ENCODE measurements around the gene WDPCP. TPM values are rescaled to one million over a fixed set of nuclear protein-coding genes. Genes with fewer than 3 reads are reported as not detected.
"Not testable (repeated sequence)": the region's sequence is repeated elsewhere in the genome, so short reads cannot be mapped to it uniquely, and the experiment has no call there.

WDPCP gene
- total RNA-seq, 2 experiments from 2014 or later = 4.9 to 6.3 TPM

- ChIA-PET POLR2A (no interaction called here), CTCF (no interaction called here)
- Mint-ChIP-seq H3K27me3 (no peaks in the 10 kb centered on the region), H3K4me3 (no peak overlapping the region), H3K9me3 (no peaks in the 10 kb centered on the region), H3K27ac (no peak overlapping the region), H3K4me1 (peaks cover 2% of the 10 kb centered on the region), H3K36me3 (ENCODE audit: low read depth) (no peaks in the 10 kb centered on the region)
- no peak for DNase-seq
Observed at GRCh38 chr2:63581298-63581961, 6.8 kb downstream of the WDPCP start.

GRCh38 chr2:63580651-63581297, 7.5 kb downstream of the WDPCP start:
- CTCF ChIA-PET = no interaction called here
- H3K27me3 Mint-ChIP-seq = no peaks in the 10 kb centered on the region
- no peak overlapping the region for H3K27ac Mint-ChIP-seq
- no peaks in the 10 kb centered on the region for H3K36me3 Mint-ChIP-seq (ENCODE audit: low read depth)
- no peaks in the 10 kb centered on the region for H3K9me3 Mint-ChIP-seq
- no peaks in the 10 kb centered on the region for H3K4me1 Mint-ChIP-seq
- no peak for DNase-seq
- POLR2A ChIA-PET = no interaction called here
- no peak overlapping the region for H3K4me3 Mint-ChIP-seq

GRCh38 chr2:63578767-63579166, 9.5 kb downstream of the WDPCP start:
- ChIA-PET POLR2A (interaction anchor here (1.8 kb wide), 1 partner anchor 9 kb away, joined by 5 read pairs; the partner anchor contains the start of gene WDPCP), CTCF (no interaction called here)
- H3K36me3 Mint-ChIP-seq (ENCODE audit: low read depth) = no peaks in the 10 kb centered on the region
- H3K4me3 Mint-ChIP-seq = no peak overlapping the region
- H3K4me1 Mint-ChIP-seq = no peaks in the 10 kb centered on the region
- peaks cover 3% of the 10 kb centered on the region for H3K9me3 Mint-ChIP-seq
- no peak overlapping the region for H3K27ac Mint-ChIP-seq
- no peaks in the 10 kb centered on the region for H3K27me3 Mint-ChIP-seq
- no peak for DNase-seq

GRCh38 chr2:63576546-63576945, 11.7 kb downstream of the WDPCP start:
- no peaks in the 10 kb centered on the region for H3K36me3 Mint-ChIP-seq (ENCODE audit: low read depth)
- POLR2A ChIA-PET = no interaction called here

GRCh38 chr2:63573726-63574345, 14.4 kb downstream of the WDPCP start:
- H3K27ac Mint-ChIP-seq; H3K36me3 Mint-ChIP-seq (ENCODE audit: low read depth); DNase-seq; H3K27me3 Mint-ChIP-seq; H3K4me3 Mint-ChIP-seq; H3K4me1 Mint-ChIP-seq; POLR2A ChIA-PET; CTCF ChIA-PET; H3K9me3 Mint-ChIP-seq: not testable (repeated sequence)

More at GRCh38 chr2:63576546-63576945, 11.7 kb downstream of the WDPCP start:
- H3K4me1 Mint-ChIP-seq = no peaks in the 10 kb centered on the region
- CTCF ChIA-PET = no interaction called here
- no peaks in the 10 kb centered on the region for H3K27me3 Mint-ChIP-seq
- H3K27ac Mint-ChIP-seq = no peak overlapping the region
- peaks cover 3% of the 10 kb centered on the region for H3K9me3 Mint-ChIP-seq
- no peak overlapping the region for H3K4me3 Mint-ChIP-seq
- no peak for DNase-seq

- H3K36me3 Mint-ChIP-seq (ENCODE audit: low read depth); POLR2A ChIA-PET; H3K4me3 Mint-ChIP-seq; CTCF ChIA-PET; H3K4me1 Mint-ChIP-seq; DNase-seq; H3K27ac Mint-ChIP-seq; H3K27me3 Mint-ChIP-seq: not testable (repeated sequence)
- peaks cover 13% of the 10 kb centered on the region for H3K9me3 Mint-ChIP-seq
Observed at GRCh38 chr2:63573026-63573425, 15.3 kb downstream of the WDPCP start.

- H3K4me3 Mint-ChIP-seq = no peak overlapping the region
- peaks cover 22% of the 10 kb centered on the region for H3K9me3 Mint-ChIP-seq
- no peaks in the 10 kb centered on the region for H3K36me3 Mint-ChIP-seq (ENCODE audit: low read depth)
- ChIA-PET POLR2A (no interaction called here), CTCF (no interaction called here)
- no peaks in the 10 kb centered on the region for H3K4me1 Mint-ChIP-seq
- H3K27me3 Mint-ChIP-seq = no peaks in the 10 kb centered on the region
- H3K27ac Mint-ChIP-seq = no peak overlapping the region
- no peak for DNase-seq
Observed at GRCh38 chr2:63572001-63572400, 16.3 kb downstream of the WDPCP start.

- ChIA-PET CTCF (no interaction called here), POLR2A (no interaction called here)
- H3K9me3 Mint-ChIP-seq = peaks cover 22% of the 10 kb centered on the region
- H3K27ac Mint-ChIP-seq = no peak overlapping the region
- DNase-seq = no peak
- H3K27me3 Mint-ChIP-seq = no peaks in the 10 kb centered on the region
- H3K36me3 Mint-ChIP-seq (ENCODE audit: low read depth) = no peaks in the 10 kb centered on the region
- H3K4me3 Mint-ChIP-seq = no peak overlapping the region
- H3K4me1 Mint-ChIP-seq = no peaks in the 10 kb centered on the region
Observed at GRCh38 chr2:63571291-63571690, 17.0 kb downstream of the WDPCP start.

GRCh38 chr2:63569740-63570139, 18.5 kb downstream of the WDPCP start:
- Mint-ChIP-seq H3K4me1 (no peaks in the 10 kb centered on the region), H3K27ac (no peak overlapping the region), H3K36me3 (ENCODE audit: low read depth) (no peaks in the 10 kb centered on the region), H3K4me3 (no peak overlapping the region), H3K27me3 (no peaks in the 10 kb centered on the region), H3K9me3 (peaks cover 25% of the 10 kb centered on the region)
- CTCF ChIA-PET = no interaction called here
- POLR2A ChIA-PET = no interaction called here
- no peak for DNase-seq

- Mint-ChIP-seq H3K9me3 (peaks cover 21% of the 10 kb centered on the region), H3K4me1 (peaks cover 2% of the 10 kb centered on the region), H3K36me3 (ENCODE audit: low read depth) (peaks cover 13% of the 10 kb centered on the region), H3K27ac (no peak overlapping the region), H3K4me3 (no peak overlapping the region), H3K27me3 (no peaks in the 10 kb centered on the region)
- CTCF ChIA-PET = no interaction called here
- POLR2A ChIA-PET = no interaction called here
- no peak for DNase-seq
Observed at GRCh38 chr2:63562751-63563150, 25.5 kb downstream of the WDPCP start.

- not testable (repeated sequence) for H3K4me1 Mint-ChIP-seq, H3K27ac Mint-ChIP-seq, H3K4me3 Mint-ChIP-seq, DNase-seq, H3K27me3 Mint-ChIP-seq
- H3K36me3 Mint-ChIP-seq (ENCODE audit: low read depth) = peaks cover 23% of the 10 kb centered on the region
- ChIA-PET POLR2A (interaction anchor here (1.7 kb wide), 1 partner anchor 8 kb away, joined by 3 read pairs; no protein-coding TSS in a partner anchor), CTCF (interaction anchor here (1.6 kb wide), 1 partner anchor 15 kb away, joined by 3 read pairs; no protein-coding TSS in a partner anchor)
- peaks cover 23% of the 10 kb centered on the region for H3K9me3 Mint-ChIP-seq
Observed at GRCh38 chr2:63558922-63559321, 29.4 kb downstream of the WDPCP start.

GRCh38 chr2:63557819-63558218, 30.5 kb downstream of the WDPCP start:
- ChIA-PET CTCF (interaction anchor here (1.6 kb wide), 1 partner anchor 14 kb away, joined by 3 read pairs; no protein-coding TSS in a partner anchor), POLR2A (interaction anchor here (1.7 kb wide), 2 partner anchors 10 to 31 kb away, joined by 3 to 4 read pairs; partner anchors contain the start of gene MDH1)
- H3K9me3 Mint-ChIP-seq = peaks cover 23% of the 10 kb centered on the region
- DNase-seq, H3K27ac Mint-ChIP-seq, H3K27me3 Mint-ChIP-seq, H3K4me1 Mint-ChIP-seq, H3K4me3 Mint-ChIP-seq: not testable (repeated sequence)
- peaks cover 23% of the 10 kb centered on the region for H3K36me3 Mint-ChIP-seq (ENCODE audit: low read depth)

- no peak overlapping the region for H3K27ac Mint-ChIP-seq
- ChIA-PET POLR2A (no interaction called here), CTCF (no interaction called here)
- peaks cover 2% of the 10 kb centered on the region for H3K4me1 Mint-ChIP-seq
- peaks cover 23% of the 10 kb centered on the region for H3K36me3 Mint-ChIP-seq (ENCODE audit: low read depth)
- peaks cover 23% of the 10 kb centered on the region for H3K9me3 Mint-ChIP-seq
- H3K27me3 Mint-ChIP-seq = no peaks in the 10 kb centered on the region
- no peak overlapping the region for H3K4me3 Mint-ChIP-seq
- DNase-seq = no peak
Observed at GRCh38 chr2:63555931-63556330, 32.3 kb downstream of the WDPCP start.

Measured in activated CD4-positive, alpha-beta memory T cell treated with anti-CD3 and anti-CD28 coated beads, Interleukin-2, amount 10 ng/mL, durations not matched to agents 7 days and 5 days (primary cell).